ENCODE measurements around the gene TIMM8A. TPM values are rescaled to one million over a fixed set of nuclear protein-coding genes. Genes with fewer than 3 reads are reported as not detected.

TIMM8A gene
- total RNA-seq, 1 experiment from 2014 or later, result 24.9 TPM

DNA sequence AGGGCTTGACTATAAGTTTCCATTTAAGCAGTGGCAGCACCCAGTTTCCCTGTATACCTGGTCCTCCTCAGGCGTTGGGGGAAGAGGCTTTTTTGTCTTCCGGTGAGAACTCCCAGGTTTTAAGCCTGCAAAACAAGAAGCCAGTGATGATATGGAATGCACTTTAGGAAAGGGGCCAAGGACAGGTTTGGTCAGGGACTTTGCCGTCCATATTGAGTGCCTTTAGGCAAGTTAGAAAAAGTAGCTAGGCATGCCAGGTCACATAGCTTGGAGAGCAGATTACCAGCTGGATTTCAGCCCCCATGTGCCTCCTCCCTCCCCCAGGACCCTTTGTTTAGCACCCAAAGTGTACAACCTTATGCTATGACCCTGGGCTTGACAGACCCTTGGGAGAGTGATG, 13.6 kb upstream of the TIMM8A start:
- no peaks in the 10 kb centered on the region for H3K36me3 ChIP-seq (ENCODE audit: control insufficient read depth in 1 of 2, insufficient read depth in 2 of 2, low read length in 2 of 2)
- TF ChIP-seq TCF7L2 (IDR thresholded peaks at IDR 0.05; ENCODE audit: borderline replicate concordance, extremely low read depth, insufficient read depth, insufficient read length) (no peak), CEBPB (IDR thresholded peaks at IDR 0.05; ENCODE audit: low read depth) (no peak)
- no TSS peak for BruUV-seq (replicated peaks)
- RAD21 ChIA-PET (ENCODE audit: low non-redundant PET in 1 of 2, low total read pairs in 2 of 2, uncharacterized antibody in 2 of 2, unreplicated experiment in 2 of 2), result no interaction called here
- no peak for ATAC-seq
- intact Hi-C loops (cut with micrococcal nuclease), result no loop called here
- no peak overlapping the region for H3K4me3 ChIP-seq (replicated peaks in 1 of 2; ENCODE audit: low read depth in 1 of 2, low read length in 2 of 2)
- no peak overlapping the region for H3K27ac ChIP-seq (ENCODE audit: low read depth, low read length)
- no peak overlapping the region for H3K9ac ChIP-seq (ENCODE audit: low read length)
- no peaks in the 10 kb centered on the region for H3K9me3 ChIP-seq (ENCODE audit: control insufficient read depth in 1 of 2, insufficient read depth in 1 of 2, low read depth in 1 of 2, low read length in 2 of 2)
- H3K9me2 ChIP-seq (ENCODE audit: insufficient read depth), result no peaks in the 10 kb centered on the region
- POLR2A ChIA-PET, result no interaction called here
- no peaks in the 10 kb centered on the region for H4K20me1 ChIP-seq (ENCODE audit: insufficient read depth)
- peaks cover 0 to 3% of the 10 kb centered on the region in 2 experiments; a peak in 1 of 4 replicates for H3K4me1 ChIP-seq (ENCODE audit: control insufficient read depth in 1 of 2, insufficient read depth in 2 of 2, low read length in 2 of 2)
- no peak overlapping the region for H3K4me2 ChIP-seq (ENCODE audit: low read length)
- no peak for DNase-seq (ENCODE audit: low read depth, low spot score)
- no peaks in the 10 kb centered on the region for H3K27me3 ChIP-seq (ENCODE audit: insufficient read depth, low read length)
- no peak overlapping the region for H2AFZ ChIP-seq (ENCODE audit: low read depth, low read length, poor library complexity, severe bottlenecking)
- CTCF ChIA-PET, result no interaction called here
- no peaks in the 10 kb centered on the region for H3K79me2 ChIP-seq (ENCODE audit: insufficient read depth, low read length)

DNA sequence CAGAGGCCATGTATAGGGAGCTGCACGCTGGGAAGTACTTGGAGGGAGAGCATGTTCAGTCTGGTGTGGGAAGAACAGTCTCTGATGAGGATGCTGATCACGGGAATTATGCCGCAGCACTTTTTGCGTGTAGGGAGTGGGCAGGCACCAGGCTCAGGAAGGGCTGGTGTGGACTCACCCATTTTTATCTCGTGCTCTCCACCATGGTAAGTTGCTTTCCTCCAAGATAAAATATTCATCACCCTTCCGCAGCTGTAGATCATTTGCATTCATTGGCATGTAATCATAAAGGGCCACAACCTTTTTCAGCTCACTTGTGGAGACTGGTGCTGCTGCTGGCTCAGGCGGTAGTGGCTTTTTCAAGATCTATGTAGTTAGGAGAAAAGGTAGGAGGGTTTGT, 11.8 kb upstream of the TIMM8A start:
- no peaks in the 10 kb centered on the region for H3K9me3 ChIP-seq (ENCODE audit: control insufficient read depth in 1 of 2, insufficient read depth in 1 of 2, low read depth in 1 of 2, low read length in 2 of 2)
- H3K9ac ChIP-seq (ENCODE audit: low read length), result no peak overlapping the region
- ATAC-seq (no peak), DNase-seq (ENCODE audit: low read depth, low spot score) (no peak)
- peaks cover 0 to 3% of the 10 kb centered on the region in 2 experiments; a peak in 1 of 4 replicates for H3K4me1 ChIP-seq (ENCODE audit: control insufficient read depth in 1 of 2, insufficient read depth in 2 of 2, low read length in 2 of 2)
- no peak overlapping the region for H3K4me2 ChIP-seq (ENCODE audit: low read length)
- H3K79me2 ChIP-seq (ENCODE audit: insufficient read depth, low read length), result no peaks in the 10 kb centered on the region
- H2AFZ ChIP-seq (ENCODE audit: low read depth, low read length, poor library complexity, severe bottlenecking), result no peak overlapping the region
- ChIA-PET POLR2A (no interaction called here), CTCF (no interaction called here), RAD21 (ENCODE audit: low non-redundant PET in 1 of 2, low total read pairs in 2 of 2, uncharacterized antibody in 2 of 2, unreplicated experiment in 2 of 2) (no interaction called here)
- TF ChIP-seq, protein P1, sequence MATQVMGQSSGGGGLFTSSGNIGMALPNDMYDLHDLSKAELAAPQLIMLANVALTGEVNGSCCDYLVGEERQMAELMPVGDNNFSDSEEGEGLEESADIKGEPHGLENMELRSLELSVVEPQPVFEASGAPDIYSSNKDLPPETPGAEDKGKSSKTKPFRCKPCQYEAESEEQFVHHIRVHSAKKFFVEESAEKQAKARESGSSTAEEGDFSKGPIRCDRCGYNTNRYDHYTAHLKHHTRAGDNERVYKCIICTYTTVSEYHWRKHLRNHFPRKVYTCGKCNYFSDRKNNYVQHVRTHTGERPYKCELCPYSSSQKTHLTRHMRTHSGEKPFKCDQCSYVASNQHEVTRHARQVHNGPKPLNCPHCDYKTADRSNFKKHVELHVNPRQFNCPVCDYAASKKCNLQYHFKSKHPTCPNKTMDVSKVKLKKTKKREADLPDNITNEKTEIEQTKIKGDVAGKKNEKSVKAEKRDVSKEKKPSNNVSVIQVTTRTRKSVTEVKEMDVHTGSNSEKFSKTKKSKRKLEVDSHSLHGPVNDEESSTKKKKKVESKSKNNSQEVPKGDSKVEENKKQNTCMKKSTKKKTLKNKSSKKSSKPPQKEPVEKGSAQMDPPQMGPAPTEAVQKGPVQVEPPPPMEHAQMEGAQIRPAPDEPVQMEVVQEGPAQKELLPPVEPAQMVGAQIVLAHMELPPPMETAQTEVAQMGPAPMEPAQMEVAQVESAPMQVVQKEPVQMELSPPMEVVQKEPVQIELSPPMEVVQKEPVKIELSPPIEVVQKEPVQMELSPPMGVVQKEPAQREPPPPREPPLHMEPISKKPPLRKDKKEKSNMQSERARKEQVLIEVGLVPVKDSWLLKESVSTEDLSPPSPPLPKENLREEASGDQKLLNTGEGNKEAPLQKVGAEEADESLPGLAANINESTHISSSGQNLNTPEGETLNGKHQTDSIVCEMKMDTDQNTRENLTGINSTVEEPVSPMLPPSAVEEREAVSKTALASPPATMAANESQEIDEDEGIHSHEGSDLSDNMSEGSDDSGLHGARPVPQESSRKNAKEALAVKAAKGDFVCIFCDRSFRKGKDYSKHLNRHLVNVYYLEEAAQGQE (IDR thresholded peaks at IDR 0.05; ENCODE audit: low read depth), result no peak
- TF ChIP-seq EZH2 (IDR thresholded peaks at IDR 0.05) (no peak), CBX3 (IDR thresholded peaks at IDR 0.05; ENCODE audit: low read depth) (no peak), EZH2phosphoT487 (IDR thresholded peaks at IDR 0.05; ENCODE audit: borderline replicate concordance) (no peak), ELF1 (IDR thresholded peaks at IDR 0.05; ENCODE audit: borderline replicate concordance, low read depth) (no peak)
- no peaks in the 10 kb centered on the region for H3K9me2 ChIP-seq (ENCODE audit: insufficient read depth)
- H3K4me3 ChIP-seq (replicated peaks in 1 of 2; ENCODE audit: low read depth in 1 of 2, low read length in 2 of 2), result no peak overlapping the region
- H3K36me3 ChIP-seq (ENCODE audit: control insufficient read depth in 1 of 2, insufficient read depth in 2 of 2, low read length in 2 of 2), result no peaks in the 10 kb centered on the region
- intact Hi-C loops (cut with micrococcal nuclease), result no loop called here
- no peaks in the 10 kb centered on the region for H4K20me1 ChIP-seq (ENCODE audit: insufficient read depth)
- H3K27ac ChIP-seq (ENCODE audit: low read depth, low read length), result no peak overlapping the region
- no peaks in the 10 kb centered on the region for H3K27me3 ChIP-seq (ENCODE audit: insufficient read depth, low read length)
- BruUV-seq (replicated peaks), result no TSS peak

Measured in HCT116 (cell line).